AG09319 (cell line): Measurements from ENCODE around the gene RAD17.
"Not testable (repeated sequence)": the region's sequence is repeated elsewhere in the genome, so short reads cannot be mapped to it uniquely, and the experiment has no call there.

Experiments used
- DNase-seq: peaks from one replicate; pipeline ENCODE4 v3.0.0-alpha.2; 2010; ENCODE audit warnings: low read depth; ENCODE audit errors: extremely low read depth
- TF ChIP-seq, protein P1 (sequence below): IDR thresholded peaks from 2 replicates; pipeline ENCODE4 v1.5.1; 2011; ENCODE audit warnings: low read depth, mild to moderate bottlenecking, inconsistent platforms, low read length, moderate library complexity

The RAD17 gene

DNA sequence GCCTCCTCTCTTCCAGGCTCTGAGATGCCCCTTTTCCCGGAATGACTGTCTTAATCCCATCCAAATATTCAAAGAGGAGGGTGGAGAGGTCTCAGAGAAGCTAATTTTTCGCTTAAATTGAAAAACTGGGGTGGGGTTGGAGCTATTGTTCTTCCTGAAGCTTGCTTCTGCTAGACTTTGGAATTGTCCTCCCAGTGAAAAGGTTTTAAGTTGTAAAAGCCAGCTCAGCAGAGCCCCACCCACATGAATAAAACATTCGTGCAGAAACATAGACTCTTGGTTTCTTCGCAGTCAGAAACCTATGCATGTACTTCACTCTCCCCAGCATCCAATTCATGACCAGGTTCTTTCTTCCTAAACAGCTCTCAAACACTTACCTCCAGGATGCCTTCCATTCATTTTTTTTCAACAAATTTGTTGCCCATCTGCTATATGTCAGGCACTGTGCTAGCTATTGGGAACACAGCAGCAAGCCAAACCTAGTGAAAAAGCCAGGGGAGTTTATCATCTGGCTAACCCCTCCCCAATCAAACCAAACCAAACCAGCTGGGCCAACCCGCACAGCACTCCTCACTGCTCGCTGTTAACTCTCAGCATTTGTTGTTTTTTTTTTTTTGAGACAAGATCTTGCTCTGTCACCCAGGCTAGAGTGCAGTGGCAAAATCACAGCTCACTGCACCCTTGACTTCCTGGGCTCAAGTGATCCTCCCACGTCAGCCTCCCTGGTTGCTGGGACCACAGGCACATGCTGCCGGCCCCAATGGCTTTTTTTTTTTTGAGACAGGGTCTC lies 85.0 kb downstream of the RAD17 start:
- no peak for DNase-seq
- TF ChIP-seq, protein P1, sequence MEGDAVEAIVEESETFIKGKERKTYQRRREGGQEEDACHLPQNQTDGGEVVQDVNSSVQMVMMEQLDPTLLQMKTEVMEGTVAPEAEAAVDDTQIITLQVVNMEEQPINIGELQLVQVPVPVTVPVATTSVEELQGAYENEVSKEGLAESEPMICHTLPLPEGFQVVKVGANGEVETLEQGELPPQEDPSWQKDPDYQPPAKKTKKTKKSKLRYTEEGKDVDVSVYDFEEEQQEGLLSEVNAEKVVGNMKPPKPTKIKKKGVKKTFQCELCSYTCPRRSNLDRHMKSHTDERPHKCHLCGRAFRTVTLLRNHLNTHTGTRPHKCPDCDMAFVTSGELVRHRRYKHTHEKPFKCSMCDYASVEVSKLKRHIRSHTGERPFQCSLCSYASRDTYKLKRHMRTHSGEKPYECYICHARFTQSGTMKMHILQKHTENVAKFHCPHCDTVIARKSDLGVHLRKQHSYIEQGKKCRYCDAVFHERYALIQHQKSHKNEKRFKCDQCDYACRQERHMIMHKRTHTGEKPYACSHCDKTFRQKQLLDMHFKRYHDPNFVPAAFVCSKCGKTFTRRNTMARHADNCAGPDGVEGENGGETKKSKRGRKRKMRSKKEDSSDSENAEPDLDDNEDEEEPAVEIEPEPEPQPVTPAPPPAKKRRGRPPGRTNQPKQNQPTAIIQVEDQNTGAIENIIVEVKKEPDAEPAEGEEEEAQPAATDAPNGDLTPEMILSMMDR = no peak

DNA sequence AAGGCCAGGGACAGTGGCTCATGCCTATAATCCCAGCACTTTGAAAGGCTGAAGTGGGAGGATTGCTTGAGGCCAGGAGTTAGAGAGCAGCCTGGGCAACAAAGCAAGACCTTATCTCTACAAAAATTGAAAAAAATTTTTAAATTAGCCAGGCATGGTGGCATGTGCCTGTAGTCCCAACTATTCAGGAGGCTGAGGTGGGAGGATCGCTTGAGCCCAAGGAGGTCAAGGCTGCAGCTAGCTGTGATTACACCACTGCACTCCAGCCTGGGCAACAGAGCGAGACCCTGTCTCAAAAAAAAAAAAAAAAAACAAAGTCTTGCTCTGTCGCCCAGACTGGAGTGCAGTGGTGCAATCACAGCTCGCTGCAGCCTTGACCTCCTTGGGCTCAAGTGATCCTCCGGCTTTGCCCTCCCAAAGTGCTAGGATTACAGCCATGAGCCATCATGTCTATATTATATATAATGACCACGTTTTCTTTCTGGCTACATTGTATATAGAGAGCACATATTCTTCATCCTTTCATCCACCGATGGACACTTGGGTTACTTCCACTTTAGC lies 85.9 kb downstream of the RAD17 start:
- DNase-seq = not testable (repeated sequence)

DNA sequence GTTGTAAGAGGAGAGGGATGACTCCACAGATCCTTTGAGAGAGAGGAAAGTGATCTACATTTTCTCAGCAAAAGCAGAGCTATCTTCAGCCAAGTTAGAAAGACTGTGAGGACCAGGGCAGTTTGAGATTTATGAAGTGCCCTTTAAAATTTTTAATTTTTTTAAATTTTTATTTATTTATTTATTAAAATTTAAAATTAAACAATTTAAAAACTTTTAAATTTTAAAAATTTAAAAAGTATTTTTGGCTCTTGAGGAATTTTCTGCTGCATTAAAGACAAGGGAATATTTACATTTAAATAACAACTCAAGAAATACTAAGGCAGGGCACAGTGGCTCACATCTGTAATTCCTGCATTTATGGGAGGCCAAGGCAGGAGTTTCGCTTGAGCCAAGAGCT lies 92.6 kb downstream of the RAD17 start:
- DNase-seq = no peak
- TF ChIP-seq, protein P1 = no peak
